K562 (cell line): ENCODE measurements around the gene F12. TPM values are rescaled to one million over a fixed set of nuclear protein-coding genes. Genes with fewer than 3 reads are reported as not detected.

Source experiments
- ADNP ChIP-seq: fragments of 200-800 bp; sonication (Bioruptor generic); IDR thresholded peaks from 2 replicates; pipeline ENCODE4 v1.6.1; 2016; ENCODE audit warnings: missing genetic modification characterization, missing compliant biosample characterization
- ASH1L ChIP-seq: fragments of 450-650 bp; IDR thresholded peaks from 2 replicates; pipeline ENCODE4 v1.6.1; 2018; ENCODE audit warnings: borderline replicate concordance, mild to moderate bottlenecking, low read depth; ENCODE audit not compliant: partially characterized antibody
- CBFA2T2 ChIP-seq: fragments of 450-650 bp; conservative IDR thresholded peaks from 2 replicates; pipeline ENCODE4 v1.6.1; 2017; ENCODE audit warnings: mild to moderate bottlenecking
- ELF1 ChIP-seq: fragments of 200-800 bp; sonication (Bioruptor generic); IDR thresholded peaks from 2 replicates; pipeline ENCODE4 v1.6.1; 2016; ENCODE audit warnings: missing genetic modification characterization, missing compliant biosample characterization
- ELF2 ChIP-seq: fragments of 250-450 bp; sonication (Bioruptor Pico); IDR thresholded peaks from 2 replicates; pipeline ENCODE4 v1.5.0; 2021; ENCODE audit warnings: mild to moderate bottlenecking
- FIP1L1 ChIP-seq: fragments of 200-400 bp; formaldehyde crosslinking; IDR thresholded peaks from 2 replicates; pipeline ENCODE4 v1.6.1; 2018; ENCODE audit warnings: mild to moderate bottlenecking, low read depth, low read length; ENCODE audit not compliant: poor library complexity, severe bottlenecking
- HMGN3 ChIP-seq: IDR thresholded peaks from 2 replicates; pipeline ENCODE4 v1.6.1; 2011; ENCODE audit warnings: borderline replicate concordance, low read depth, mild to moderate bottlenecking, mixed read lengths, low read length; ENCODE audit not compliant: insufficient read length; ENCODE audit errors: extremely low read depth
- IRF2 ChIP-seq: sonication (generic); formaldehyde crosslinking; IDR thresholded peaks from 2 replicates; pipeline ENCODE4 v1.8.1; 2022; ENCODE audit warnings: mild to moderate bottlenecking, missing genetic modification reagents
- MIER1 ChIP-seq: fragments of 450-650 bp; IDR thresholded peaks from 2 replicates; pipeline ENCODE4 v1.6.1; 2016; ENCODE audit warnings: antibody characterized with exemption, mild to moderate bottlenecking, low read depth
- NCOR1 ChIP-seq: fragments of 450-650 bp; IDR thresholded peaks from 2 replicates; pipeline ENCODE4 v1.6.1; 2016; ENCODE audit warnings: mild to moderate bottlenecking, moderate library complexity
- PHF8 ChIP-seq: fragments of 200-600 bp; sonication (generic); IDR thresholded peaks from 2 replicates; pipeline ENCODE4 v1.6.1; 2012; ENCODE audit warnings: mixed run types, mild to moderate bottlenecking, inconsistent platforms, low read length, moderate library complexity, borderline replicate concordance
- SP2 ChIP-seq: IDR thresholded peaks from 2 replicates; pipeline ENCODE4 v1.6.1; 2011; ENCODE audit warnings: mild to moderate bottlenecking, low read depth, low read length, moderate library complexity; ENCODE audit not compliant: poor library complexity, severe bottlenecking; ENCODE audit errors: extremely low read depth
- TFE3 ChIP-seq: fragments of 450-650 bp; formaldehyde crosslinking; IDR thresholded peaks from 2 replicates; pipeline ENCODE4 v1.4.0; 2020; ENCODE audit warnings: mild to moderate bottlenecking, mixed read lengths
- THAP12 ChIP-seq: fragments of 250-450 bp; sonication (Bioruptor Pico); IDR thresholded peaks from 2 replicates; pipeline ENCODE4 v1.9.0; 2021; ENCODE audit warnings: mild to moderate bottlenecking, inconsistent platforms
- TOE1 ChIP-seq, 2 experiments: fragments of 450-650 bp in 1 of 2; sonication (generic) in 1 of 2; formaldehyde crosslinking in 1 of 2; IDR thresholded peaks; 2 replicates each; pipeline versions ENCODE4 v1.7.1 to v1.8.0; 2016 to 2022; ENCODE audit warnings: borderline replicate concordance in 2 of 2, mild to moderate bottlenecking in 2 of 2, antibody characterized with exemption in 1 of 2, inconsistent platforms in 1 of 2, low read depth in 1 of 2, missing genetic modification reagents in 1 of 2, moderate library complexity in 1 of 2
- ZKSCAN8 ChIP-seq: fragments of 200-800 bp; sonication (Bioruptor generic); IDR thresholded peaks from 2 replicates; pipeline ENCODE4 v1.6.1; 2016; ENCODE audit warnings: missing genetic modification characterization, missing compliant biosample characterization
- ZNF408 ChIP-seq: fragments of 250-450 bp; sonication (Bioruptor Pico); IDR thresholded peaks from 2 replicates; pipeline ENCODE4 v1.4.0; 2020; ENCODE audit warnings: low read depth, mild to moderate bottlenecking, moderate library complexity
- ZNF561 ChIP-seq: fragments of 450-650 bp; formaldehyde crosslinking; conservative IDR thresholded peaks from 2 replicates; pipeline ENCODE4 v1.4.0; 2020; ENCODE audit warnings: mild to moderate bottlenecking, moderate library complexity
- ZNF584 ChIP-seq: fragments of 200-800 bp; sonication (Bioruptor generic); IDR thresholded peaks from 2 replicates; pipeline ENCODE4 v1.6.1; 2016; ENCODE audit warnings: low read depth, mild to moderate bottlenecking, missing genetic modification characterization, missing compliant biosample characterization
- polyA plus RNA-seq, 8 experiments: library from polyadenylated mRNA; depleted of rRNA in 4 of 8; stranded (reverse) in 5 of 8; unstranded in 3 of 8; fragments of >200 nt; fragmentation: Nextera tagmentation in 2 of 8; fragmentation: Illumina TruSeq in 1 of 8; extraction: Ambion mirVana in 2 of 8; extraction: Trizol in 1 of 8; gene quantifications; 2 replicates each; pipeline versions ENCODE4 v1.2.1 to v1.2.3, GENCODE V29; 2011 to 2014; ENCODE audit warnings: inconsistent platforms in 1 of 8, missing spikeins in 1 of 8
- total RNA-seq, 7 experiments: library from RNA; depleted of rRNA in 6 of 7; stranded (reverse); fragments of >200 nt in 6 of 7; fragmentation: Illumina TruSeq in 2 of 7; extraction: Trizol in 2 of 7; gene quantifications; 2 replicates each; pipeline versions ENCODE4 v1.2.1 to v1.2.3, GENCODE V29; 2011 to 2021; ENCODE audit warnings: low replicate concordance in 1 of 7
- TF ChIP-seq, protein P1 (sequence below): fragments of 450-650 bp; formaldehyde crosslinking; conservative IDR thresholded peaks from 2 replicates; pipeline ENCODE4 v1.4.0; 2022; ENCODE audit warnings: mild to moderate bottlenecking, missing genetic modification characterization
- TF ChIP-seq, protein P2 (sequence below): fragments of 450-650 bp; IDR thresholded peaks from 2 replicates; pipeline ENCODE4 v1.6.1; 2017; ENCODE audit warnings: mild to moderate bottlenecking, moderate library complexity

F12 gene
- total and polyA plus RNA-seq, 9 of the 15 experiments (the other 6 are each of a cell fraction or from before 2014, with no cell fraction given): 0.59 to 18.3 (median 3.6) TPM

DNA sequence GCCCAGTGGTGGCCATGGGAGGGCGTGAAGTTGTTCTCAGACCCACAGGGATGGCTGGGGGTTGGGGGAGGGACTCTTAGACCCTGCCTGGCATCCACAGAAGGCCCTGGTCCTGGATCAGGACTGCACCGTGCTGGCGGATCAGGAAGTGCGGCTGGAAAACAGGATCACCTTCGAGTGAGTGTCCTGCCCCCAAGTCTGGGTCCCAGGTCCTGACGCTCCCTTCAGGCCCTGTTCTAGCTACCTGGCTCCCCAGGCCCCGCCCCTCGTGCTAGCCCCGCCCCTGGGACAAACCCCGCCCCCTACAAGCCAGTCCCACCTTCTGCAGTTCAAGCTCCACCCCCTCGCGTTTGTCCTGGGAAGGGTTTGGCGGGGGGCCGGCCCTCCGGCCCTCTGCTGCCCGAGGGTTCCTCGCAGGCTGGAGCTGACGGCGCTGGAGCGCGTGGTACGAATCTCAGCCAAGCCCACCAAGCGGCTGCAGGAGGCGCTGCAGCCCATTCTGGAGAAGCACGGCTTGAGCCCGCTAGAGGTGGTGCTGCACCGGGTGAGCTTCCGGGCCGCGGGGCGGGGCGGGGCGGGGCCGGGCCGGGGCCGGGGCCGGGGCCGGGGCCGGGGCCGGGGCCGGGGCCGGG lies 38.8 kb downstream of the F12 start (continued):
- TF ChIP-seq MIER1 (no peak), ZNF408 (CRISPR knock-in tag) (no peak), ELF2 (CRISPR knock-in tag) (no peak), NCOR1 (no peak), TOE1 (IDR thresholded peaks at IDR 0.05; ENCODE audit: borderline replicate concordance) (0 out of 2 replicates have a peak, but pooled peaks have one; percentile 26), TOE1 (CRISPR knock-in tag; IDR thresholded peaks at IDR 0.05; ENCODE audit: borderline replicate concordance, low read depth) (no peak), ZNF584 (no peak), ELF1 (0 out of 2 replicates have a peak, but pooled peaks have one; percentile 22), HMGN3 (peak; percentile 88), PHF8 (no peak), ADNP (tag) (no peak), ZNF561 (no peak), IRF2 (CRISPR knock-in tag) (no peak), ASH1L (no peak), TFE3 (CRISPR knock-in tag) (no peak), ZKSCAN8 (CRISPR knock-in tag) (no peak), CBFA2T2 (no peak), THAP12 (CRISPR knock-in tag) (no peak), FIP1L1 (no peak), SP2 (no peak)
- TF ChIP-seq, protein P1, sequence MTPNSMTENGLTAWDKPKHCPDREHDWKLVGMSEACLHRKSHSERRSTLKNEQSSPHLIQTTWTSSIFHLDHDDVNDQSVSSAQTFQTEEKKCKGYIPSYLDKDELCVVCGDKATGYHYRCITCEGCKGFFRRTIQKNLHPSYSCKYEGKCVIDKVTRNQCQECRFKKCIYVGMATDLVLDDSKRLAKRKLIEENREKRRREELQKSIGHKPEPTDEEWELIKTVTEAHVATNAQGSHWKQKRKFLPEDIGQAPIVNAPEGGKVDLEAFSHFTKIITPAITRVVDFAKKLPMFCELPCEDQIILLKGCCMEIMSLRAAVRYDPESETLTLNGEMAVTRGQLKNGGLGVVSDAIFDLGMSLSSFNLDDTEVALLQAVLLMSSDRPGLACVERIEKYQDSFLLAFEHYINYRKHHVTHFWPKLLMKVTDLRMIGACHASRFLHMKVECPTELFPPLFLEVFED (CRISPR knock-in tag): no peak
- TF ChIP-seq, protein P2, sequence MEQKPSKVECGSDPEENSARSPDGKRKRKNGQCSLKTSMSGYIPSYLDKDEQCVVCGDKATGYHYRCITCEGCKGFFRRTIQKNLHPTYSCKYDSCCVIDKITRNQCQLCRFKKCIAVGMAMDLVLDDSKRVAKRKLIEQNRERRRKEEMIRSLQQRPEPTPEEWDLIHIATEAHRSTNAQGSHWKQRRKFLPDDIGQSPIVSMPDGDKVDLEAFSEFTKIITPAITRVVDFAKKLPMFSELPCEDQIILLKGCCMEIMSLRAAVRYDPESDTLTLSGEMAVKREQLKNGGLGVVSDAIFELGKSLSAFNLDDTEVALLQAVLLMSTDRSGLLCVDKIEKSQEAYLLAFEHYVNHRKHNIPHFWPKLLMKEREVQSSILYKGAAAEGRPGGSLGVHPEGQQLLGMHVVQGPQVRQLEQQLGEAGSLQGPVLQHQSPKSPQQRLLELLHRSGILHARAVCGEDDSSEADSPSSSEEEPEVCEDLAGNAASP: no peak
